Activated CD4-positive, alpha-beta T cell treated with anti-CD3 and anti-CD28 coated beads, Interleukin-2, amount 50 U/mL, for 48 hours (primary cell): Measurements from ENCODE around the gene MAGEE1.

Experiments
- DNase-seq, 2 experiments: peaks; one replicate each; pipeline ENCODE4 v3.0.0-alpha.2; 2020

MAGEE1 gene, protein sequence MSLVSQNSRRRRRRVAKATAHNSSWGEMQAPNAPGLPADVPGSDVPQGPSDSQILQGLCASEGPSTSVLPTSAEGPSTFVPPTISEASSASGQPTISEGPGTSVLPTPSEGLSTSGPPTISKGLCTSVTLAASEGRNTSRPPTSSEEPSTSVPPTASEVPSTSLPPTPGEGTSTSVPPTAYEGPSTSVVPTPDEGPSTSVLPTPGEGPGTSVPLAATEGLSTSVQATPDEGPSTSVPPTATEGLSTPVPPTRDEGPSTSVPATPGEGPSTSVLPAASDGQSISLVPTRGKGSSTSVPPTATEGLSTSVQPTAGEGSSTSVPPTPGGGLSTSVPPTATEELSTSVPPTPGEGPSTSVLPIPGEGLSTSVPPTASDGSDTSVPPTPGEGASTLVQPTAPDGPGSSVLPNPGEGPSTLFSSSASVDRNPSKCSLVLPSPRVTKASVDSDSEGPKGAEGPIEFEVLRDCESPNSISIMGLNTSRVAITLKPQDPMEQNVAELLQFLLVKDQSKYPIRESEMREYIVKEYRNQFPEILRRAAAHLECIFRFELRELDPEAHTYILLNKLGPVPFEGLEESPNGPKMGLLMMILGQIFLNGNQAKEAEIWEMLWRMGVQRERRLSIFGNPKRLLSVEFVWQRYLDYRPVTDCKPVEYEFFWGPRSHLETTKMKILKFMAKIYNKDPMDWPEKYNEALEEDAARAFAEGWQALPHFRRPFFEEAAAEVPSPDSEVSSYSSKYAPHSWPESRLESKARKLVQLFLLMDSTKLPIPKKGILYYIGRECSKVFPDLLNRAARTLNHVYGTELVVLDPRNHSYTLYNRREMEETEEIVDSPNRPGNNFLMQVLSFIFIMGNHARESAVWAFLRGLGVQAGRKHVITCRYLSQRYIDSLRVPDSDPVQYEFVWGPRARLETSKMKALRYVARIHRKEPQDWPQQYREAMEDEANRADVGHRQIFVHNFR

DNA sequence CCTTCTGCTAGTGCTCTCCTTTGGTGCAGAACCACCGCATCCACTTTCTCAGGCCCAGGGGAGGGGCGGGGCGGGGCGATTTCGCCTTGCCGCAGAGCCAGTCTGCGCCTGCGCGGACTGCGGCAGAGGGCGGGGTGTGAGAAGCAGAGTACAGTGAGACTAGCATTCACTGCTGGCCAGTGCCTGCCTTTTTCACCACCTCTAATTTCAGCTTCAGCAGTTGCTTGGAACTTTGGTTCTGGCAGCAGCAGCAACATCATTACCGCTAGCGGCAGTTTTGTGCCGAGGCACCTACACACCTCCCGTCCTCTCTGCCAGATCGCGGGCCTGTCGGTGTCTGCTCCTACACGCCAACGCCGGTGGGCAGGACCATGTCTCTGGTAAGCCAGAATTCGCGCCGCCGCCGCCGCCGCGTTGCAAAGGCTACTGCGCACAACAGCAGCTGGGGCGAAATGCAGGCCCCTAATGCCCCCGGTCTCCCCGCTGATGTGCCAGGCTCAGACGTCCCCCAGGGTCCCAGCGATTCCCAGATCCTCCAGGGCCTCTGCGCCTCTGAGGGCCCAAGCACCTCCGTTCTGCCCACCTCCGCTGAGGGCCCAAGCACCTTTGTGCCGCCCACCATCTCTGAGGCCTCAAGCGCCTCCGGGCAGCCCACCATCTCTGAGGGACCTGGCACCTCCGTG lies at the start of gene MAGEE1:
MAGEE1 (plus strand) TSS at position 151 of the 683 bp plus-strand sequence; CDS start at position 372, 221 bp downstream.
- DNase-seq, result peak; percentile 78 to 82

- no peak for DNase-seq
These were observed 28.5 kb upstream of the MAGEE1 start for GRCh38 chrX:76398970-76399369.

DNA sequence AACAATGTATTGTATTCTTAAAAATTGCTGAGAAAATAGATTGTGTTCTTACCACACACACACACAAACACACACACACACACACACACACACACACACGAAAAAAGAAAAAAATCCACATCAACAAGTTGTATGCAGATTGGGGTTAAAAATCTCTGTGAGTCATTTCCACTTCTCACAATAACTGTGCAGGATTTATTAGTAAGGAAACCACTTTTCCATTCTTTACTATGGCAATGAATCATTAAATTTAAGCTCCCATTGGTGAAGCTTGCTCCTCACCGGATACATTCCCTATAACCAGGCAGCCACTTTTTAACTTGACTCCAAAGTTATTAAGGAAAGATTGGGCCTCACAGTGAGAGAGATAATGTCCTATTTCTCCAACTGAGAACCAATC lies 19.7 kb upstream of the MAGEE1 start:
- no peak for DNase-seq

DNA sequence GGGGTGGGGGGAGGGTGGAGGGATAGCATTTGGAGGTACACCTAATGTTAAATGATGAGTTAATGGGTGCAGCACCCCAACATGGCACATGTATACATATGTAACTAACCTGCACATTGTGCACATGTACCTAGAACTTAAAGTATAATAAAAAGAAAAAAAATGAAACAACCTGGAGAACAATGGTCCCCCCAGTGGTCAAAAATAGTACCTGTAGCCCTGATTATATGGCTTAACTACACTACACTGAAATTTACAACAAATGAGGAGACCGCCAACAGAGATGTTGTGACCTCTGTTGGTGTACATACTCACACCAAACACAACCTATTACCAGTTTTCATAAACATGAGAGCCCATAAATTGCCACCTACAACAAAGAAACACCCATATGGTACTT lies 7.3 kb upstream of the MAGEE1 start:
- no peak for DNase-seq

- peak; percentile 12 to 23 for DNase-seq
These were observed 977 bp downstream of the MAGEE1 start for GRCh38 chrX:76428243-76429130.

DNA sequence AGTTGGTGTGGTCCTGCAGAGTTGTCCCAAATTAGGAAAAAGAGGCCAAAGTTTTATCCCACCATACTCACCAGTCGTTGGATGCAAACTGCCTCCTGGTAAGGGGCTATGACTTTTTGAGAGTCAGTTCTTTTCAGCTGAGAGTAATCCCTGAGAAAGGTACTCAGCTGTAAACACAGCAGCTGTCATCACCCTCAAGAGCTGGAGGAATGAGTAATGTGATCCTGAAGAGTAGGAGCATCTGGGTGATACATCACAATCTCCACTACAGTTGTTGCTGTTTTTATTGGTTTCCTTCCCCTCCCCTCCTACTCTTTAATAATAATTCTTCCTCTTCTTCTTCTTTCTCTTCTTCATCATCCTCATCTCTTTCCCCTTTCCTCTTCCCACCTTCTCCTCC lies 5.7 kb downstream of the MAGEE1 start:
- no peak for DNase-seq

DNA sequence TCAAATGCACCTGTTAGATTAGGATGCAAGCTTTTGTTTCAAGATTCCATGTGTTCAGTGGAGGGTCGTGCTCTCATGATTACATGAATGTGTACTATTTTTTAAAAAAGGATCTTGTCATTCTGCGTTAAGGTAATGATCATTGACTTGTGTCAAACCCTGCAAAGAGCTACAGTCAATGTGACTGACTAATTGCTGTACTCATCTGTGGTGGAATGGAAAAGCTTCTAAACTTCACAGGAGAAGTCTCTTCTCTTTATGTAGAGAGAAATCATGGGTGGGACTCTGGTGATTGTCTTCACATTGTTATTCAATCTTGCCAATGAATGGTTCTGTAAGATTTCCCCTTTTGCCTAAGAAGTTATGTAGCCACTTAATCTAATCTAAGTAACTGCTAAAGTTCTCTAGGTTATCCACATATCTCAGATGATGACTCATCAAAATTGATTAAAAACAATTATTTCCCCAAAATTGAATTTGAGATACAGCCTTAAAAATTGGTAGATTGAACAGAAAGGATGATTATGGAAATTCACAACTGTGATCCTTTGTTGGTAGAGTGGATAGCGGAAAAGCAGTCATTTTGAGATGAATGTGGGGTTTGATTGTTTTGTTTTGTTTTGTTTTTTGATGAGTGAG lies 6.7 kb downstream of the MAGEE1 start:
- DNase-seq, result no peak

GRCh38 chrX:76439188-76439587 lies 11.7 kb downstream of the MAGEE1 start:
- DNase-seq, result no peak

DNA sequence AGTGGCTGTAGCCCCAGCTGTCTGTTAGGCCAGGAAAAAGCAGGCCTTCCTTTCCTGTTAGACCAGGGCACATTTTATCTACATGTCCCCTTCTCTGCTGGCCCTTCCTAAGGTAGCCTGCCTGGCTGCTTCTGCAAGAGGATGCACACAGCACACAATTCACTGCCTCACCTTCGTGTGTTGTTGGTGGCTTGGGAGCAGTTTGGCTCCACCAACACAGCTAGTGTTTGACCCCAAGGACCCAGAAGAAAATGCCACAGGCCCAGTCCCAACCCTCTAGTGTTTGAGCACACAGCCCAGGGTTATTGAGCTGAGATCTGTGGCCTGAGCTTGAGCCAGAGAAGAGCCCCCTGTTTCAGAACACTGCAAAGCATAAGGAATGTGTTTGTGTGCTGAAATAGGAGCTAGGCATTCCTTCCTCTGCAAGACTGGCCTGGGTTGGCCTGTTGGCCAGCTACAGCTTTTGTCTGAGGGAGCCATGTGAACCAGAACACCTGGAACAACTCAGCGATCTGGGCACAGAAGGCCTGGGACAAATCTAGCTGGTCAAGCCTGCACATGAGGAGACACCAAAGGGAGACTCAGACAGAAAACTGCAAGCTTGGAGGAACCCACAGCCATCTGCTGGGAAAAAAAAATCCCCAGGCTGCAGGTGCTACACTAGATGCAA lies 26.4 kb downstream of the MAGEE1 start:
- DNase-seq, result no peak

DNA sequence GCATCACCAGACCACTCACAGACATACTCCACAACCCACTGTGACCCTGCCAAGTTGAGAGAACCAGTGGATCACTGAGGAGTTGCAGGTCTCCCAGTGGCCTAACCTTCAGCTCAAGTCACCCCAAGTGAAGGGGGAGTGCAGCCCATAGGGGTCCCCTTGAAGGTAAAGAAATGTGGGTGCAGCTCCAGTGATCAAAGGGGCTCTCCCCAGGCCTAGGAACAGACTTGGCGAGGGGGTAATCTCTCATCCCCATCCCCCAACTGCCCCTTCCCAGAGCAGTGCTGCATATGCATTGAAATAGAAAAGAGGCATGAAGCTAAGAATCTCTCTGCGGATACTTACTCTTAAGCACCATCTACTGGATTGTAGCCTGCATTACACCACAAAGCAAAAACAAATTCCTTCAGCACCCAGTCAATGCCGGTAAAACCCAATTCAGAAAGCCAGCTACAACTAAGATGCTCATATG lies 27.0 kb downstream of the MAGEE1 start:
- no peak for DNase-seq

- DNase-seq, result no peak
These were observed 49.8 kb downstream of the MAGEE1 start for GRCh38 chrX:76477353-76477752.
